Measurements from ENCODE around the gene MBNL2.
A peak's percentile ranks its signal among the peaks of the same experiment; 100 is the strongest.

The MBNL2 gene

GRCh38 chr13:97360610-97361009 lies 138.5 kb downstream of the MBNL2 start:
- H3K79me2 ChIP-seq (ENCODE audit: low read length): no peaks in the 10 kb centered on the region

GRCh38 chr13:97364031-97364430 lies 141.9 kb downstream of the MBNL2 start:
- Histone ChIP-seq H3K4me2 (ENCODE audit: low read length) (no peak overlapping the region), H3K4me1 (ENCODE audit: low read length) (peaks cover 2% of the 10 kb centered on the region; the same call in 1 of the 2 replicates), H3K79me2 (ENCODE audit: low read length) (no peaks in the 10 kb centered on the region), H3K36me3 (replicated peaks; ENCODE audit: low read depth, low read length) (no peaks in the 10 kb centered on the region), H2AFZ (ENCODE audit: low read depth, low read length) (no peak overlapping the region), H3K9ac (ENCODE audit: low read length) (no peak overlapping the region), H3K9me3 (ENCODE audit: insufficient read depth, low read length) (no peaks in the 10 kb centered on the region), H3K4me3 (ENCODE audit: low read length) (no peak overlapping the region), H3K27ac (ENCODE audit: low read length) (no peak overlapping the region), H4K20me1 (ENCODE audit: insufficient read depth, low read length) (no peaks in the 10 kb centered on the region), H3K27me3 (ENCODE audit: low read depth, low read length) (no peaks in the 10 kb centered on the region)
- TF ChIP-seq EZH2phosphoT487 (IDR thresholded peaks at IDR 0.05; ENCODE audit: low read depth) (no peak), CTCF (IDR thresholded peaks at IDR 0.05; ENCODE audit: low read depth, low read length) (no peak)

More at GRCh38 chr13:97360610-97361009, 138.5 kb downstream of the MBNL2 start:
- H3K27me3 ChIP-seq (ENCODE audit: low read depth, low read length): no peaks in the 10 kb centered on the region
- H3K36me3 ChIP-seq (replicated peaks; ENCODE audit: low read depth, low read length): no peaks in the 10 kb centered on the region
- H3K9me3 ChIP-seq (ENCODE audit: insufficient read depth, low read length): no peaks in the 10 kb centered on the region
- no peak overlapping the region for H3K9ac ChIP-seq (ENCODE audit: low read length)
- no peak overlapping the region for H3K4me2 ChIP-seq (ENCODE audit: low read length)
- H3K4me1 ChIP-seq (ENCODE audit: low read length): peaks cover 2% of the 10 kb centered on the region; the same call in 1 of the 2 replicates
- H4K20me1 ChIP-seq (ENCODE audit: insufficient read depth, low read length): no peaks in the 10 kb centered on the region
- H3K27ac ChIP-seq (ENCODE audit: low read length): no peak overlapping the region
- no peak overlapping the region for H2AFZ ChIP-seq (ENCODE audit: low read depth, low read length)
- no peak overlapping the region for H3K4me3 ChIP-seq (ENCODE audit: low read length)
- TF ChIP-seq EZH2phosphoT487 (IDR thresholded peaks at IDR 0.05; ENCODE audit: low read depth) (no peak), CTCF (IDR thresholded peaks at IDR 0.05; ENCODE audit: low read depth, low read length) (no peak)

GRCh38 chr13:97364827-97365226 lies 142.7 kb downstream of the MBNL2 start:
- Histone ChIP-seq H3K27ac (ENCODE audit: low read length) (no peak overlapping the region), H3K4me1 (ENCODE audit: low read length) (no peaks in the 10 kb centered on the region), H3K4me2 (ENCODE audit: low read length) (no peak overlapping the region), H3K79me2 (ENCODE audit: low read length) (no peaks in the 10 kb centered on the region), H3K9ac (ENCODE audit: low read length) (no peak overlapping the region), H3K4me3 (ENCODE audit: low read length) (no peak overlapping the region), H3K27me3 (ENCODE audit: low read depth, low read length) (no peaks in the 10 kb centered on the region), H4K20me1 (ENCODE audit: insufficient read depth, low read length) (no peaks in the 10 kb centered on the region), H3K36me3 (replicated peaks; ENCODE audit: low read depth, low read length) (no peaks in the 10 kb centered on the region), H2AFZ (ENCODE audit: low read depth, low read length) (no peak overlapping the region), H3K9me3 (ENCODE audit: insufficient read depth, low read length) (no peaks in the 10 kb centered on the region)
- TF ChIP-seq EZH2phosphoT487 (IDR thresholded peaks at IDR 0.05; ENCODE audit: low read depth) (no peak), CTCF (IDR thresholded peaks at IDR 0.05; ENCODE audit: low read depth, low read length) (no peak)

- no peak overlapping the region for H3K4me2 ChIP-seq (ENCODE audit: low read length)
- H3K9ac ChIP-seq (ENCODE audit: low read length): no peak overlapping the region
- no peaks in the 10 kb centered on the region for H3K27me3 ChIP-seq (ENCODE audit: low read depth, low read length)
- no peaks in the 10 kb centered on the region for H3K9me3 ChIP-seq (ENCODE audit: insufficient read depth, low read length)
- H4K20me1 ChIP-seq (ENCODE audit: insufficient read depth, low read length): no peaks in the 10 kb centered on the region
- no peaks in the 10 kb centered on the region for H3K79me2 ChIP-seq (ENCODE audit: low read length)
- H2AFZ ChIP-seq (ENCODE audit: low read depth, low read length): no peak overlapping the region
- H3K36me3 ChIP-seq (replicated peaks; ENCODE audit: low read depth, low read length): no peaks in the 10 kb centered on the region
- no peaks in the 10 kb centered on the region for H3K4me1 ChIP-seq (ENCODE audit: low read length)
- H3K4me3 ChIP-seq (ENCODE audit: low read length): no peak overlapping the region
- no peak overlapping the region for H3K27ac ChIP-seq (ENCODE audit: low read length)
- TF ChIP-seq EZH2phosphoT487 (IDR thresholded peaks at IDR 0.05; ENCODE audit: low read depth) (no peak), CTCF (IDR thresholded peaks at IDR 0.05; ENCODE audit: low read depth, low read length) (peak; percentile 35)
Observed at GRCh38 chr13:97366172-97366688, 144.1 kb downstream of the MBNL2 start.
